ENCODE measurements around the gene LMAN1L.
"Not testable (repeated sequence)": the region's sequence is repeated elsewhere in the genome, so short reads cannot be mapped to it uniquely, and the experiment has no call there.

The LMAN1L gene

DNA sequence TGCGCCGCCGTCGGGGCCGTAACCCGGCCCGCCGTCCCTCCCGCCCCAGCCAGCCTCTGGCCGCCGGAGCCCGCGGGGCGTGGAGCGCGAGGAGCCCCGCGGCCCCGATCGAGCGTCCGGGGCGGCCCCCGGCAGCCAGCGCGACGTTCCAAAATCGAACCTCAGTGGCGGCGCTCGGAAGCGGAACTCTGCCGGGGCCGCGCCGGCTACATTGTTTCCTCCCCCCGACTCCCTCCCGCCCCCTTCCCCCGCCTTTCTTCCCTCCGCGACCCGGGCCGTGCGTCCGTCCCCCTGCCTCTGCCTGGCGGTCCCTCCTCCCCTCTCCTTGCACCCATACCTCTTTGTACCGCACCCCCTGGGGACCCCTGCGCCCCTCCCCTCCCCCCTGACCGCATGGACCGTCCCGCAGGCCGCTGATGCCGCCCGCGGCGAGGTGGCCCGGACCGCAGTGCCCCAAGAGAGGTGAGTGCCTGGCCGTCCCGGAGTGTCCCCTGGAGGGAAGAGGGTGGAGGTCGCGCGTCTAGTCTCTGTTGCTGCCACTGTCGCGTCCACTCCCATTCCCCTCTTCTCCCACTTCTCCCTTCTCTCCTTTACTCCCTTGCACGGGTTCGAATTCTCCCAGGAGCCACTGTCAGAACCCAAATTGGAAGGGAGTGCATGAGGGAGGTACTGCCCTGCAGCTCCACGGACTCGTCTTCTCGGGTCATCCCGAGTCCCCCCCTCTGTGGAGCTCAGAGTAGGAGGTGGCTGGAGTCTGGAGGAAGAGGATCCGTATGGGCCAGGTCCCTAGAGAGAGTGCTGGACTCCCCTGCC is 30.2 kb upstream of the LMAN1L start:
- DNase-seq (ENCODE audit: low read depth) = no peak

DNA sequence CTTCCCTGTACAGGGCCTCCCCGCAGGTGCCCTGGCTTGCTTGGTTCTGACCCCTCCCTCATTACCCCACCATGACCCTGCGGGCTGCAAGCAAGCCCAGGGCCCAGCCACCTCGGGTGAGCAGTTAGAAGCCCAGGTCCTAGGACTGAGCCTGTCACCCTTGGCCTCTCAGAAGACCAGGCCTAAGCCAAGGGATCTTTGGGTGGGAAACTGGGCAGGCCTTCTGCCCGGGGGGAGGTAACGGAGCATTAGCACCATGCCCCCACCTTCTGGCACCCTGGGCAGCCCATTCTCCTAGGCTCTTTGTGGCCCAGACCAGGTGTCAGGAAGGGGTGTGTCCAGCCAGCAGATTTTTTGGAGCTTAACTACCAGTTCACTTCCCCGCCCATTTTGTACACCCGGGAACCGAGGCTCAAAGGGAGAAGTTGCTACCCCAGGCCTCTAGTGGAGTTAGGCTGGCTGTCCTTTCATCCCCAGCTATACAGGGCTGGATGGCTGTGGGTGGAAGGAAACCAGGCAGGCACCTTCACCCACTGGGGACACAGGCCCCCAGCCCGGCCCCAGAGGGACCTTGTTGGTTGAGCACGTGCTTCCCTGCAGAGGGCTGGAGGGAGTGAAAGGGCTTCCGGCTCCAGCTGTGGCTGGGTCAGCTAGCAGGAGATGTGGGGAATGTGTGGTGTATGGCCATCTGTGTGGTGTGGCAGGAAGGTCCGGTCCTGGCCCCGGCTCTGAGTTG is 29.4 kb upstream of the LMAN1L start:
- no peak for DNase-seq (ENCODE audit: low read depth)

DNA sequence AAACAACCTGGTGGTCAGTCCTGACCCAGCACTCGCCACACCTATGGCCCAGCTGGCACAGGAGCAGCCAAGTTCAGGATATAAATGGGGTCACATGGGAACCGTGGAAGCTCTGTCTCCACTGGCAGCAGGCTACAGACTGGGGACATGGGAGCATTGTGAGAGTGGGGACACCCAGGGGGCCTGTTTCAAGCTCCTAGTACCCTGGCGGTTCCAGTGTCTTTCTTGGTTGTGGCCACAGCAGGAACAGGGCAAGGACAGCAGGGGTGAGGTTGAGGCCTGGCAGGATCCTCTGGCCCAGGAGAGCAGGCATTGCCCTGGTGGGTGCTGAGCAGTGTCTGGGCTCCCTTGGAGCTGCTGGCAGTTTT is 28.8 kb upstream of the LMAN1L start:
- no peak for DNase-seq (ENCODE audit: low read depth)

DNA sequence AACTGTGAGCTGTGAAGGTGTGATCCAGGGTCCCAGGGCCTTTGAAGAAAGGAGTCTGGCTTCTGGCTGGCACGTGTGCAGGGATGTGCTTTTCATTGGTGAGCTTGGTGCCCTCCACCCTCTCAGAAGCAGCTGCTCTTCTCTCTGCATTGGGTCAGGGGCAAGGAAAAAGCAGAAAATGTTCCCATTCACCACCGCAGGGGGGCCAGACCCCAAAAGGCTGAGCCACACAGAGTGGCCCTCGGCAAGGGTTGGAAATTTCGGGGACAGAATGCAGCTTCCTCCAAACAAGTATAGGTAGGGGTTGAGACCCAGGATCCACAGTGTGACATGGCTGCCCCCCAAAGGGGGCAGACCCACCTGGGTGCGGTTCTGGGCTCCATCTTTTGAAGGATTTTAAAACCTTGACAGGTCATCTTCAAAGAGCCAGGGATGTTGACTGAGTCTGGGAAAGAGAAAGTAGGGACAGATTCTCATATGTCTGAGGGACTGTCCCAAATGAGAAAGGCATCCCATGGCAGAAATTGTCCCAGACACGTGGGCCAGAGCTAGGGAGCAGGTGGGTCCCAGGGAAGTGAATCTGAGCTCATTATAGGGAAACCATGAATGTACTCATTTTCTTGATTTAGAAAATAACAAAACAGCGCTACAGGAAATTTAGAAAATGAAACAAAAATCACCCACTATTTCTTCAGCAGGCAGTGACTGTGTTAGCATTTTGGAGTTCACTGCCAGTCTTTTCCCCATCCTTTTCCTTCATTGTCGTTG is 28.0 kb upstream of the LMAN1L start:
- DNase-seq (ENCODE audit: low read depth) = no peak

DNA sequence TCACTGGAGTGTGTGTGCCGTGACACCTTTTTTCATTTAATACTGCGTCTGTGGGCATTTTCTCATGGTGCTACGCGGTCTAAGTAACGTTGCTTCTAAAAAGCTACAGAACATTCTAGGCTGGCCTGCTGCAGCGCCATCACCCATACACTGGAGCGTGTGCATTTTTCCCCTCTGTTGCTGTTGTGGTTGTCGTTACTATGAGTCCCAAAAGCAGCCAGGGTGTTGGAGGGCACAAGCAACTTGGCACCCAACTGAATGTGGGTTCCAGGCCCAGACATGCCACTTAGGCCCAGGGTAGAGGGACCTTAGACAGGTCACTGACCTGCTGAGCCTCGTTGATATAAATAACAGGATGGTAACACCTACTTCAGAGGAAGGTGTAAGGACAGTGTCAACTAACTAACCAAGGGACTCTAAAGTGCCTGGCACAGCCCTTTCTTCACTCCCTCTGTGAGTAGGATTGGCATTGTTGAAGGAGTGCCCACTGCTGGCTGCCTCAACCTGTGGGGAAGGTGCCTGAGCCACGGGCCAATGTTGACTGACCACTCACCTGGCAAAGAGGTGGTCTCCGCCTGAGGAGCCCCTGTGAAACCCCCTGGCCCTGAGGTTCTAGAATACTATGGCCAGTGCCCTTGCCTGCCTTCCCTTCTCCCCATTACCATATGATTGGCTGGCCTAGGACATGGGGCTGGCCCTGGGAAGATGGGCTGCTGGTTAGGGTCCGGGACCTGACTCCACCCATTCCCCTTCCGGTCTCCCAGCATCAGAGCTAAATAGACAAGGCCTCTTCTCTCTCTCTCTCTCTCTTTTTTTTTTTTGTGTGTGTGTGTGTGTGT is 27.2 kb upstream of the LMAN1L start:
- DNase-seq (ENCODE audit: low read depth) = no peak

DNA sequence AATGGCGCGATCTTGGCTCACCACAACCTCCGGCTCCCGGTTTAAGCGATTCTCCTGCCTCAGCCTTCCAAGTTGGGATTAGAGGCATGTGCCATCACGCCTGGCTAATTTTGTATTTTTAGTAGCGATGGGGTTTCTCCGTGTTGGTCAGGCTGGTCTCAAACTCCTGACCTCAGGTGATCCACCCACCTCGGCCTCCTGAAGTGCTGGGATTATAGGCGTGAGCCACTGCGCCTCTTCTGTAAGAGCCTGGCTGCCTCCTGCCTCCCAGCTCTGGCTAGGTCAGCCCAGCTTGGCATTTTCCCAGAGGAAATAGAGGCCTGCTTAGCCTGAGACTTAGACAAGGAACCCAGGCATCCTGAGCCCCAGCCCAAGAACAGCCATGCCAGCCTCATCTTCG is 26.6 kb upstream of the LMAN1L start:
- not testable (repeated sequence) for DNase-seq (ENCODE audit: low read depth)

DNA sequence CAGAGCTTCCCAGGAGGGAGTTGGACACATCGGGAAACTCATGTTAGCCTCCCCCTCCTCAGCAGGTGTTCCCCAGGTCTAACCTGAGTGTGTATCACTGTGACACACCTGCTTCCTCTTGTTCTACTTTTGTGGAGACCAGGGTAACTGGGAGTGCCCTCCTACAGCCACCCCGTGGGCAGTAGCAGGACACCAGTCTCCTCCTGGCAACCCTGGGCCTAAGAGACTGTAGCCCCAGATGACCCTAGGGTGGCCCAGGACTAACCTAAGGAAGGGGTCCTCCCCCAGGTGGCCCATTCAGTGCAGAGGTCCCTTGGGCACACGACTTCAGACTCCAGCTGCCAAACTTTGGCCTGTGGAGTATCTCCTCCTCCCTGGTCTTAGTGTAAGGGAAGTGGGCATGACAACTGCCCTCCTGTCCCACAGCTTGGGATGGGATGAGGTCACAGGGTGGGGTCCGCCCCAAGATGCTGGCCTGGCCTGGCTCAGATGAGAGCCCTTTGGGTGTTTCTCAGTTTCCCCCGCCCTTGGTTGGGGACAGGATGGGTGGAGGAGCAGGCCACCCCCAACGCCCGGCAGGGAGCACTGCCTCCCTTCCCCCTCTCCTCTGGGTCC is 26.0 kb upstream of the LMAN1L start:
- DNase-seq (ENCODE audit: low read depth) = no peak

DNA sequence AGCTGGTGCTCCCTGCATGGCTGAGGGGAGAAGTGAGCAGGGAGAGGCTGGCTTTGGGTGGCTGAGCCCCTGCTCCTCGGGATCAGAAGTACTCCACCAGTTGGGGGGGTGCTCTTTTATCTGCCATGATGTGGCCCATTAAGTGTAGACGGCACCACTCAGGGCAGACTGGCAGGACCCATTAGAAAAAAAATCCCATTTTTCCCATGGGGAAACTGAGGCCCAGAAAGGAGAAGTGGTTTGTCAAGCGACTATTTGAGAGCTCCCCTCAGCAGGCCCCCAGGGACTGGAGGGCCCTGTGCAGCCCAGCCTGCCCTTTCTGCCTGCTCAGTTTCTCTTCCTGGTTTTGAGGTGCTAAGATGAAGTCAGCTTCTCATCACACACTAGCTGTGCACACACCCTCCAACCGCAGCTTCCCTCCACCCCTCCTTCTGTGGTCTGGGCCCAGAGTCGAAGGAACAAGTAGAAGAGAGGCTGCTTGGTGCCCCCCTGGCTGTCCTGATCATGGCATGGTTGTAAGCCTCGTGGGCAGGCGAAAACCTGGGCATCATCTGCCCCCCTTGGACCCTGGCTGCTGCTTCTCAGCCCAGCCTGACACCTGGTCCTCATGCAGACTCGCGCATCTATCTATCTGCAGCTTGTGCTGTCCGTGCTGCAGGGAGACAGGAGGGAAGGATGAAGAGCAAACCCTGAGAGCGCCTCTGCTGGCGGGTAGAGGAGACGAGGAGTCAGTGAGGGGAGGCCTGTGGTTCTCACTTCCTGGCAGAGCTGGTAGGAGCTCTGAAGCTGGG is 25.2 kb upstream of the LMAN1L start:
- DNase-seq (ENCODE audit: low read depth) = peak; percentile 47

DNA sequence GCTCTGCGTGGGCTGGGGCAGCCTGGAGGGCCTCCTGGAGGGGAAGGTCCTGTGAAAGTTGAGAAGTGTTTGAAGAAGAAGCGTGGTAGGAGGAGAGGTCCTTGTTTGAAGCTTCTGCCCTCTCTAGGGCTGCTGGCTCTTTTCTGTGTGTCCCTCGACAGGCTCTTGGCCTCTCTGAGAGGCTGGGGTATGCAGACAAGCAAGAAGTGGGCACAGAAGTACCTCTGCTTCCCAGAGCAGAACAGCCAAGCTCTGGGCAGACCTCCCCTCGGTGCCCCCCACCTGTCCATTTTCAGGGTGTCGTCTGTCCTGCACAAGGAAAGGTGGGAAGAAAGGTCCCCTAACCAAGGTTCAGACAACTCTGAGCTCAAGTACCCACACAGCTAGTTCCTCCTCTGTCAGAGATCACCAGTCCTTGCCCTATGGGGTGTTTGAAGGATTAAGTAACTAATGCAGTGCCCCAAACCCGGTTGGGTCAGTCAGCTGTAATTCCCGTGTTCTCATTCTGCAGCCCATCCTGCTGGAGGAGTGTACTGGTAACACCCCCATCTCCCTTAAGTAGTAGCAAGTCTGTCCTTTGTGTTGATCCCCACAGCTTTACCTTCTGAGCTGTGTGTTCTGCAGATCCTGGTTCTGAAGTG is 24.5 kb upstream of the LMAN1L start:
- no peak for DNase-seq (ENCODE audit: low read depth)

DNA sequence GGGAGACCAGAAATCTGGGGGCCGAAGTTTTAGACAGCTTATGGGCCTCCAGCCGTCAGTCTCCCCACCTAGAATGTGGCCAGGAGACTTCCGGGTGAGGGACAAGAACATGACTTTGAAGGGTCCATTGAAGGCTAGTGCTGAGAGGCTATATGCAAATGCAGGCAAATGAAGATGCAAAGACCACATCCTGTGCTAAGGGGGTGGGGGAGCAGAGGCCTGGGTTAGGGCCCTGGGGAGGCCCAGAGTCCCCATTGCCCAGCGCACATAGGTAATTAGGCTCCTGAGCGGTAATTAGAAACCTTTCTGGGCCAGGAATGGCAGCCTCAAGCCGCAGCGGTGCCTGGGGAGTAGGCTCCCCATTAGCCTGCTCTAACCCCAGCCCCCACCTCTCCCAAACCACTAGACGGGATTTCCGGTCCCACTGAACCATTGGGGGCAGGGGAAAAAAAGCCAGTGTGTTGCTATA is 23.9 kb upstream of the LMAN1L start:
- DNase-seq (ENCODE audit: low read depth) = no peak

DNA sequence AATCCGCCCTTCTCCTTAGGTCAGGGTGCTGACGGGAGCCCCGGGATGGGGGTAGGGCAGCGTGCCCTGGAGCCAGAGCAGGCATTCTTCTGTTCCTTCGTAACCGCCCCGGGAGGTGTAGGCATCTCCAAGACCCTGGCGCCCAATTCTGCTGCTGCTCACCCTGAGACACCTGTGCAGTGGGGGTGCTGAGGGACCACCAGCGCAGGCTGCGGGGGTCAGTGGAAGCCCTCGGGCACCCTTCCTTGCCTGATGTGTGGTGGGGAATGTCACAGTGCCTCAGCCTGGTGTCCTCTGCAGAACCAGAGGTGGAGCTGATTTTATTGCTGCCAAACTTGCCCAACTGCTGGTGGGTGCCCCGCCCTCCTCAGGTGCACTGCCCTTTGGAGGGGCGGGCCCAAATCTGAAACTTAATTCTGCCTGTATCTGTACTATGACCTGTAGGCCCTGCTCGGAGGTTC is 23.4 kb upstream of the LMAN1L start:
- no peak for DNase-seq (ENCODE audit: low read depth)

DNA sequence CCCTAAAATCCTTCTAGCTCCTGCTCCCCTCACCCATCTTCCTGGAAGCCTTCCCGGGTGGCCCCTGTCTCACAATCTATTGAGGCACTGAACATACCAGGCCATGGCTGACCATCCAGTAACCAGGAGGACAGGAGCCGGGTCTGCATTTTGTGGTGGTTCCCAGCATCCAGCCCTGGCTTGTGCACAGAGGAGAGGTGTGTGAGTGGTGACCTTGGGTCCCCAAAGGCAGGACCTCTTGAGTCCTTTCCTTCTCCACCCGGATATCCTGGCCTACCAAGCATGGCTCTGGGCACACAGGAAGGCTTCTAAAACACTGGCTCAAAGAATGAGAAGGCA is 22.9 kb upstream of the LMAN1L start:
- no peak for DNase-seq (ENCODE audit: low read depth)

DNA sequence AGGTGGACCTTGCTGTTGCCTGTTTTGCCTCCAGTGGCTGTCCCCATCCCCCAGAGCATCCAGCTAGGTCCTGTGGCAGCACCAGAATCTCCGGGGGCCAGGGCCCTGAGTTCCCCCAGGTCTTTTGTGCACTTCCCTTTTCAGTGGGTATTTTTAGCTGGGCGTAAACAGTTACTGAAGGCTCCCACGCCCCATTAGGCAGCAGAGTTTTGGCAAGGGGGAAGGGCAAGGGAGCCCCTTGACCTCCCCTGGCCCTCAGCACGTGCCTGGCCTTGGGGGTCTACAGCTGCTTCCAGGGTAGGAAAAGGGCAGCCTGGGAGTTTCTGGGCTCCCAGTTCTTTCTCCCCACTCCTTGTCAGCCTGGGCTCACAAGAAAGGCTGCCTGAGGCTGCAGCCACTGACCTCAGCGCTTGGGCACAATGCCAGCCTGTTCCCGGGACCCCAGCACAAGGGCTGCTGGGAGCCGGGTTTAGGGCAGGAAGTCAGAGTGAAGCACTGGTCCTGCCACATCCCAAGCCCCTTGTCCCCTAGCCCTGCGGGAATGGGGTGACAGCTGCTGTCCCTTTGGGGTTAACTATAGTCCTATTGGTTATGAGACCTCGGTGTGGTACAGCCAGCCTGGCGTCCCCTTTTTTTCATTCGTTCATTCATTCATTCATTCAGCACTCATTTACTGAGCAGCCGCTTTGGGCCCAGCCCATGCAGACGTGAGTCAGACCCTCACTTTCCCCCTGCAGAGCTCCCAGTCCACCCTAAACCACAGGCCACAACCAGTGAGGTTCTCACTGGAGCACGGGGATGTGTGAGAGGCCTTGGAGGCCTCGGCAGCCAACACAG is 22.3 kb upstream of the LMAN1L start:
- DNase-seq (ENCODE audit: low read depth) = peak; percentile 71

DNA sequence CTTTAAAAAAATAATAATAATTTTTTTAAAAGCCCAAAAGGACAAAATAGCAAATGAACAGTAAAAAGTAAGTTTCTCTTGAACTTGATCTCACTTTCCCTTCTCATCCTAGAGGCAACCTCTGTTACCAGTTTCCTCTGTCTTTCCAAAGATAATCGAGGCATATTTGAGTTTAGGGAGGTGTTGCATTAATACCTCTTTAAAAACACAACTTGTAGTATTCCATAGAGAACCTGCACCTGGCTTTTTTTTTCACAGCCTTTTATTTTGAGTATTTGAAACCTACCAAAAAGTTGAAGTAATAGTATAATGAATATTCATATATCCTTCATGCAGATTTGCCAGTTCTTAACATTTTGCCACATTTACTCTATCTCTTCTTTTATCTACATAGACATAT is 21.6 kb upstream of the LMAN1L start:
- no peak for DNase-seq (ENCODE audit: low read depth)

DNA sequence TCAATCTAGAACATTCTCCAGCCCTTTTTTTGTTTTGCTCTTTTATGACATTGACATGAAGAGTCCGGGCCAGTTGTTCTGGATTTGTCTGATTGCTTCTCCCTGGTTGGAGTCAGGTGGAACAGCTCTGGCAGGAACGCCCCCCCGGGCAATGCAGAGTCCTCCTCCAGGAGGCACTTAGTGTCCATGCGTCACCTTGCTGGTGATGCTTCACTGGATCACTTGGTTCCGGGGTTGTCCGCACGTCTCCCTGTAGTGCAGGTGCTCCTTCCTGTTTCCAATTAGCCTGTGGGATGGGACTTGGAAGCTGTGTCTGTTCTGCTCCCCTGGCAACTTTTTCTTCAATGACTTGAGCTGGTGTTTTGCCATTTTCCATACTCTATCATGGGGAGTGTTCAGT is 21.0 kb upstream of the LMAN1L start:
- no peak for DNase-seq (ENCODE audit: low read depth)

DNA sequence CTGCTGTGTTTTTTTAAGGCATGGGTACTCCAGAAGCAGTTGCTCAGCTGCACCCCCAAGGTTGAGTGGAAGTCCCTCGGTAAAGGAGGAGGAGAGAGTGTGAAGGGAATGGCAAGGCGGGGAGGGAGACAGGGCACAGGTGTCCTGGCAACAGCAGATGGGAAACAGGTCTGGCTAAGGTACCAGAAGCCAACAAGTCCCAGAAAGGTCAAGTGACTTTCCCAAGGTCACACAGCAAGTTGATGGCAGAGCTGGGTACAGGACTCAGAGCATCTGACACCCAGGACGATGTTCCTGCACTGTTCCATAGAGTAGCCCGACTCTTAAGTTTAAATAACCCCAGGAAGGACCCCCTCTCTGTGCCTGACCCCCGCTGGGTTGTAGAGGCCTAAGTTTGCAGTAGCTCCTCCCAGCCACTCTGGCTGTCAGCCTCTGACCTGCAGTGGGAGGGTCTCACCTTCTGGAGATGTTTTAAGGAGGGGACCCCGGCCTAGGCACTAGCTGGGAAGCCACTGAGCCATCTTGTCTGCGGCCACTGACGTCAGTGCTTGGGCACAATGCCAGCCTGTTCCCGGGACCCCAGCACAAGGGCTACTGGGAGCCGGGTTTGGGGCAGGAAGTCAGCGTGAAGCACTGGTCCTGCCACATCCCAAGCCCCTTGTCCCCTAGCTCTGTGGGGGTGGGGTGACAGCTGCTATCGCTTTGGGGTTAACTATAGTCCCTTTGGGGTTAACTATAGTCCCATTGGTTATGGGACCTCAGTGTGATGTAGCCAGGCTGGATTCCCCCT is 20.2 kb upstream of the LMAN1L start:
- no peak for DNase-seq (ENCODE audit: low read depth)

DNA sequence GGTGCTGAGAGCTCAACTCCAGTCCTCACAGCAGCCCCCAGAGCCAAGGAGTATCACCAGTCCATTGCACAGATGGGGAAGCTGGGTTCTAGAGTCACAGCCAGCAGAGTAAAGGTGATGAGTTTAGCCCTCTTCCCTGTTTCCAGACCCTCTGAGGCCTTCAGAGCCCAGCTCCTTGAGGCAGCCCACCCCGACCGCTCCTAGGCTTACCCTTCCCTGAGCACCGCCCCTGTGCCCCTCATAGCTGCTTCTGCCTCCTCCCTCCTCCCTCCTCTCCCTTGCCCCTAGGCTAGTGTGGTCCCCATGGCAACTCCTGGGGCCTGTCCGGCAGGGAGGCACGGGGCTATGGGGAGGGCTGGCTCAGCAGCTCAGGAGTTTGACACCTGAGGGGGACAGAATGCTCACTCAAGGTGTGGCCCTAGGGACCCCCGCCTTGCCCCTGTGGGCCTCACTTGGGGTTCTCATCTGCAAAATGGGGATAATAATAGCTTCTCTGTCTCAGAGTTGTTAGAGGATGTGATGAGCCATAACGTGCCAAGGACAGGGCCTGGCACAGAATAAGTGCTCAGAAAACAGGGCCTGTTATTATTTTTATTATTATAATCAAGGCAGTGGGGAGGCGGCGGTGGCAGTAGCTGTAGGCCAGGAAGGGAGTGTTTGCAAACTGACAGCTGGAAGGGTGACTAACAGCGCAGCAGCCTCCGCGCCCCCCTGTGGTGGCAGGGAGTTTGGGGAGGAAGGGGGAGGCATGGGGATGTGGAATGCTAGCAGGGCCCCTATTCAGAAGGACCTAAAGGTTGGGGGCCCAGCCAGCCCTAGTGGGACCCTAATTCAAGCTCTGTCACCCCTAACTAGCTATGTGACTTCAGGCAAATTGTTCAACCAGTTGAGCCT is 19.3 kb upstream of the LMAN1L start:
- DNase-seq (ENCODE audit: low read depth) = no peak
